Measurements from ENCODE around the gene GSG1L. TPM values are rescaled to one million over a fixed set of nuclear protein-coding genes. Genes with fewer than 3 reads are reported as not detected.

GSG1L gene
- total and polyA plus RNA-seq, 9 of the 15 experiments (the other 6 are each of a cell fraction or from before 2014, with no cell fraction given) = not detected

DNA sequence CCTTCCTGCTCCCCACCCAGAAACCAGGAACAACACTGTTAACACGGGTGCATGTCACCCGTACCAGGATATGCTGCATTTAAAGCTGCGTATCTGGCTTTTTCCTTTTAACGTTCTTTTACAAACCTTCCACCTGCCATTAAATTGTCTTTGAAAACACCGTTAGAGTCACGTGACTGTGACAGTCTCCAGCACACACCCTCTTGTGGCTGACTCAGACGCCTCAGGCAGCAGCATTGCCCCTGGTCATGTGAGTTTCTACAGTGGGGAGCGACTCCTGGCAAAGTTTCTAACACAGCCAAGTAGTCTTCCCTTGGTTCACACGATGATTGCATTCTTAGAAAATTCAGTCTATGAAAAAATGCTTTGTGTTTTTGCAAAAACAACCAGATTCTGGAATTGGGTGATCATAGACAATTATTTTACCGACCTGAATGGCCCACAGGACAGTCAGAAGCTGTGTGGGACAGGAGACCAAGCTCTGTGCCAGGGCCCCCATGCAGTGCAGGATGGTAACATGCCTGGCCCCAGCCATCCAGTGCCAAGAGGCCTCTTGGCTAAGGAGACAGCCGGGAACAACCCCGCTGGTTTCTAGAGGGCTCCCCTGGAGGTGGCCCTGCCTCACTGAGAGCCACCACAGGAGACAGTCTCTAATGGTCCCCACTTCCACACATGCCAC is 314.5 kb downstream of the GSG1L start (continued):
- TF ChIP-seq, protein P1, sequence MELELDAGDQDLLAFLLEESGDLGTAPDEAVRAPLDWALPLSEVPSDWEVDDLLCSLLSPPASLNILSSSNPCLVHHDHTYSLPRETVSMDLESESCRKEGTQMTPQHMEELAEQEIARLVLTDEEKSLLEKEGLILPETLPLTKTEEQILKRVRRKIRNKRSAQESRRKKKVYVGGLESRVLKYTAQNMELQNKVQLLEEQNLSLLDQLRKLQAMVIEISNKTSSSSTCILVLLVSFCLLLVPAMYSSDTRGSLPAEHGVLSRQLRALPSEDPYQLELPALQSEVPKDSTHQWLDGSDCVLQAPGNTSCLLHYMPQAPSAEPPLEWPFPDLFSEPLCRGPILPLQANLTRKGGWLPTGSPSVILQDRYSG (tag; conservative IDR thresholded peaks at IDR 0.05; ENCODE audit: low read depth) = no peak
- TF ChIP-seq ZNF77 (CRISPR knock-in tag; IDR thresholded peaks at IDR 0.05) = no peak
- TF ChIP-seq, protein P2, sequence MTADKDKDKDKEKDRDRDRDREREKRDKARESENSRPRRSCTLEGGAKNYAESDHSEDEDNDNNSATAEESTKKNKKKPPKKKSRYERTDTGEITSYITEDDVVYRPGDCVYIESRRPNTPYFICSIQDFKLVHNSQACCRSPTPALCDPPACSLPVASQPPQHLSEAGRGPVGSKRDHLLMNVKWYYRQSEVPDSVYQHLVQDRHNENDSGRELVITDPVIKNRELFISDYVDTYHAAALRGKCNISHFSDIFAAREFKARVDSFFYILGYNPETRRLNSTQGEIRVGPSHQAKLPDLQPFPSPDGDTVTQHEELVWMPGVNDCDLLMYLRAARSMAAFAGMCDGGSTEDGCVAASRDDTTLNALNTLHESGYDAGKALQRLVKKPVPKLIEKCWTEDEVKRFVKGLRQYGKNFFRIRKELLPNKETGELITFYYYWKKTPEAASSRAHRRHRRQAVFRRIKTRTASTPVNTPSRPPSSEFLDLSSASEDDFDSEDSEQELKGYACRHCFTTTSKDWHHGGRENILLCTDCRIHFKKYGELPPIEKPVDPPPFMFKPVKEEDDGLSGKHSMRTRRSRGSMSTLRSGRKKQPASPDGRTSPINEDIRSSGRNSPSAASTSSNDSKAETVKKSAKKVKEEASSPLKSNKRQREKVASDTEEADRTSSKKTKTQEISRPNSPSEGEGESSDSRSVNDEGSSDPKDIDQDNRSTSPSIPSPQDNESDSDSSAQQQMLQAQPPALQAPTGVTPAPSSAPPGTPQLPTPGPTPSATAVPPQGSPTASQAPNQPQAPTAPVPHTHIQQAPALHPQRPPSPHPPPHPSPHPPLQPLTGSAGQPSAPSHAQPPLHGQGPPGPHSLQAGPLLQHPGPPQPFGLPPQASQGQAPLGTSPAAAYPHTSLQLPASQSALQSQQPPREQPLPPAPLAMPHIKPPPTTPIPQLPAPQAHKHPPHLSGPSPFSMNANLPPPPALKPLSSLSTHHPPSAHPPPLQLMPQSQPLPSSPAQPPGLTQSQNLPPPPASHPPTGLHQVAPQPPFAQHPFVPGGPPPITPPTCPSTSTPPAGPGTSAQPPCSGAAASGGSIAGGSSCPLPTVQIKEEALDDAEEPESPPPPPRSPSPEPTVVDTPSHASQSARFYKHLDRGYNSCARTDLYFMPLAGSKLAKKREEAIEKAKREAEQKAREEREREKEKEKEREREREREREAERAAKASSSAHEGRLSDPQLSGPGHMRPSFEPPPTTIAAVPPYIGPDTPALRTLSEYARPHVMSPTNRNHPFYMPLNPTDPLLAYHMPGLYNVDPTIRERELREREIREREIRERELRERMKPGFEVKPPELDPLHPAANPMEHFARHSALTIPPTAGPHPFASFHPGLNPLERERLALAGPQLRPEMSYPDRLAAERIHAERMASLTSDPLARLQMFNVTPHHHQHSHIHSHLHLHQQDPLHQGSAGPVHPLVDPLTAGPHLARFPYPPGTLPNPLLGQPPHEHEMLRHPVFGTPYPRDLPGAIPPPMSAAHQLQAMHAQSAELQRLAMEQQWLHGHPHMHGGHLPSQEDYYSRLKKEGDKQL (CRISPR knock-in tag; IDR thresholded peaks at IDR 0.05; ENCODE audit: borderline replicate concordance) = no peak
- TF ChIP-seq ZNF699 (CRISPR knock-in tag; IDR thresholded peaks at IDR 0.05; ENCODE audit: insufficient replicate concordance) = no peak
- TF ChIP-seq ZNF146 (CRISPR knock-in tag; IDR thresholded peaks at IDR 0.05; ENCODE audit: unreplicated experiment) = no peak
- no peak for TF ChIP-seq RBM25 (IDR thresholded peaks at IDR 0.05; ENCODE audit: low read depth, low read length, severe bottlenecking)
- no peak for TF ChIP-seq SETDB1 (IDR thresholded peaks at IDR 0.05; ENCODE audit: low read length)
- TF ChIP-seq, protein P3, sequence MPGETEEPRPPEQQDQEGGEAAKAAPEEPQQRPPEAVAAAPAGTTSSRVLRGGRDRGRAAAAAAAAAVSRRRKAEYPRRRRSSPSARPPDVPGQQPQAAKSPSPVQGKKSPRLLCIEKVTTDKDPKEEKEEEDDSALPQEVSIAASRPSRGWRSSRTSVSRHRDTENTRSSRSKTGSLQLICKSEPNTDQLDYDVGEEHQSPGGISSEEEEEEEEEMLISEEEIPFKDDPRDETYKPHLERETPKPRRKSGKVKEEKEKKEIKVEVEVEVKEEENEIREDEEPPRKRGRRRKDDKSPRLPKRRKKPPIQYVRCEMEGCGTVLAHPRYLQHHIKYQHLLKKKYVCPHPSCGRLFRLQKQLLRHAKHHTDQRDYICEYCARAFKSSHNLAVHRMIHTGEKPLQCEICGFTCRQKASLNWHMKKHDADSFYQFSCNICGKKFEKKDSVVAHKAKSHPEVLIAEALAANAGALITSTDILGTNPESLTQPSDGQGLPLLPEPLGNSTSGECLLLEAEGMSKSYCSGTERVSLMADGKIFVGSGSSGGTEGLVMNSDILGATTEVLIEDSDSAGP (CRISPR knock-in tag; IDR thresholded peaks at IDR 0.05) = no peak
- TF ChIP-seq, protein P4, sequence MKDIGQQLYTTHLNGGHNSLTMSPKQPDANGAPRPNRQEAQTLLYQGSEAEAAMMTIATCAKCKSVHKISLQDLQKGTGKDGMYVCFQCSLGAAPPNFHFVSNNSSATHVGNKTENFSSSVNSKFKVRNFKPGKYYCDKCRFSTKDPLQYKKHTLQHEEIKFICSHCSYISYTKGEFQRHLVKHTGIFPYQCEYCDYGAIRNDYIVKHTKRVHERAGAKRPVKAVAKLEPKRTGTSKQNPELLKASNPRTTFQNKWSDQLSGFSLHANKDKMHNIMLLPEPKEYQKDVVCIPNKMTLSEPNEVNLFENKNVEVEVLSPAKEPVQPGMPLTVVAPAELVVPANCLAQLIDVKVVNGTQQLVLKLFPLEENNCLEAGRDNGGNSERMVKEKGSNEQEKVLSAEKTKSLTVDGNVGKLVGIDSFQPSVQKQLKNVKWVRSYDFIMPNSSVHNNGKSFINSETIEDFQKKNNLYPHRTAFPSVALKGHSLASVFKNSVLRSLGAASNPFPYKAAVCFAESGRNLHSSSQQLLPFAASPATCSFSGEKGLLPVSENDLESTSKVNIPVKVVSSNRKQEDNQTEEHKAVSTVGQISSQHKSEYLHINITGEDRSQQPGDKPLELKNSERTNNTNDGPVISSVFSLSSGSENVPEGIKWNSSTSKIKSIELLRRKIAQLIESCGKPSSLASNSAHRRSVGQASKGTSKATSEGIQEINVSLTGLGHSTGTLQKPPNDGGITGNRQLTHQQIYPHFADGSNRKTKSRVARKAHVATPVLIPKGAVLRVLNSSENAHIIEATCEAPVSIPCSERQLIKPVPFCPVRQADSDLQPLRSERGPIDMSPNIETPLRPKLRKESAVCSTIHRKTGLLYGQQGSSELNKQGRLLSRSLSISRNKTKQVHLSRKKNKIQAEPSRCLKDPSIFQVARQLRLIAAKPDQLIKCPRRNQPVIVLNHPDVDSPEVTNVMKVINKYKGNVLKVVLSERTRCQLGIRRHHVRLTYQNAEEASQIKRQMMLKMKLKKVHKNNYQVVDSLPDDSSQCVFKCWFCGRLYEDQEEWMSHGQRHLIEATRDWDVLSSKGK (CRISPR knock-in tag; IDR thresholded peaks at IDR 0.05) = no peak
- TF ChIP-seq ZNF197 (CRISPR knock-in tag; IDR thresholded peaks at IDR 0.05; ENCODE audit: low read depth) = no peak
- TF ChIP-seq ZNF764 (CRISPR knock-in tag; IDR thresholded peaks at IDR 0.05; ENCODE audit: low read depth) = no peak
- peak; percentile 53; the same call in 1 of the 2 replicates for TF ChIP-seq DPF2 (IDR thresholded peaks at IDR 0.05)
- TF ChIP-seq EGR1 (conservative IDR thresholded peaks at IDR 0.05) = 0 out of 2 replicates have a peak, but pooled peaks have one; percentile 27
- TF ChIP-seq NR2F6 (CRISPR knock-in tag; IDR thresholded peaks at IDR 0.05) = no peak
- TF ChIP-seq ZNF3 (CRISPR knock-in tag; IDR thresholded peaks at IDR 0.05) = no peak
- no peak for TF ChIP-seq FUS (optimal IDR thresholded peaks at IDR 0.05; ENCODE audit: low read depth, low read length)

All from K562 (cell line).